ENCODE results near the gene MIPEP. TPM values are rescaled to one million over a fixed set of nuclear protein-coding genes. Genes with fewer than 3 reads are reported as not detected.

The MIPEP gene
- total RNA-seq, 4 donors from 2014 or later = 5.2 to 20.1 (median 17.8) TPM

DNA sequence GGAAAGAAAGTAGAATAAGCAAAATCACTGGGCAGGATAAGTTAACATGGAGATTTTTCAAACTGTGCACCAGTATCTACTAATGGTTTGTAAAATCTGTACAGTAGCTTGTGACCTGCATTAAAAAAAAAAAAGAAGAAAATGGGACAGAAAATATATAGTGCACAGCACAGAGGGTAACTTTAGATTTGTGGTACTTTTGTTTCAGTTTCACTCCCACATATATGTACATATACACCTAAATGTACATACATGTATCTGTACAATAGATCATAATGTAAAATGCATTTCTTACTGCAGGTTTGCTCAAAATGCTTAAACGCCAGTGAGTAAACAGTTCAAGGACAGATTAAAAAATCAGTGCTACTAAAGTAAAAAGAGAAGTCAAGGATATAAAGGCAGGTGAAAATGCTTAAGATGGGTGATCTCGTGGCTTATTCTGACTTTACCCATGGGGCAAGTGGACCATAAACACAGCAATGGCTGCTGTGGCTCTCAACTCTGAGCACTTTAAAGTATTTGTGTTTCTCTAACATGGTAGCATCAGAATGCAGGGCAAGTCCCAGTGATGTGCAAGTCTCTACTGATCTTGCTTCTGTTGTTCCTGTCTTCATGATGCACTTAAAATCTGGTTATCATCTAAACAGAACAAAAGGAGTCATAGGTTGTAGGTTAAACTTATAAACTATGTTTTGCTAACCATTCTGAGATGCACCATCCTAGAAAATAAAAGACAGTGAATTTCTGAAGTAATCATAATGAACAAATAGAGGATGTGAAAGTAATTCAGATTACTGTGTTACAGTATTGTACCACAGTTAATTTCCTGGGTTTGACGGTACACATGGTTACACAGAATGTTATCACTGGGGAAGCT lies 112.3 kb downstream of the MIPEP start:
- intact Hi-C loops (cut with DNase I; ENCODE audit: low total_unique reads) = no loop called here
- TF ChIP-seq, protein P1, sequence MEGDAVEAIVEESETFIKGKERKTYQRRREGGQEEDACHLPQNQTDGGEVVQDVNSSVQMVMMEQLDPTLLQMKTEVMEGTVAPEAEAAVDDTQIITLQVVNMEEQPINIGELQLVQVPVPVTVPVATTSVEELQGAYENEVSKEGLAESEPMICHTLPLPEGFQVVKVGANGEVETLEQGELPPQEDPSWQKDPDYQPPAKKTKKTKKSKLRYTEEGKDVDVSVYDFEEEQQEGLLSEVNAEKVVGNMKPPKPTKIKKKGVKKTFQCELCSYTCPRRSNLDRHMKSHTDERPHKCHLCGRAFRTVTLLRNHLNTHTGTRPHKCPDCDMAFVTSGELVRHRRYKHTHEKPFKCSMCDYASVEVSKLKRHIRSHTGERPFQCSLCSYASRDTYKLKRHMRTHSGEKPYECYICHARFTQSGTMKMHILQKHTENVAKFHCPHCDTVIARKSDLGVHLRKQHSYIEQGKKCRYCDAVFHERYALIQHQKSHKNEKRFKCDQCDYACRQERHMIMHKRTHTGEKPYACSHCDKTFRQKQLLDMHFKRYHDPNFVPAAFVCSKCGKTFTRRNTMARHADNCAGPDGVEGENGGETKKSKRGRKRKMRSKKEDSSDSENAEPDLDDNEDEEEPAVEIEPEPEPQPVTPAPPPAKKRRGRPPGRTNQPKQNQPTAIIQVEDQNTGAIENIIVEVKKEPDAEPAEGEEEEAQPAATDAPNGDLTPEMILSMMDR (IDR thresholded peaks at IDR 0.05) = no peak
- TF ChIP-seq POLR2A (IDR thresholded peaks at IDR 0.05) (no peak), EP300 (IDR thresholded peaks at IDR 0.05; ENCODE audit: low read depth) (no peak)
- peaks cover 0 to 9% (median 3%) of the 10 kb centered on the region in 4 donors for H3K4me1 ChIP-seq
- H3K4me3 ChIP-seq = no peak overlapping the region
- H3K27me3 ChIP-seq = no peaks in the 10 kb centered on the region
- no peak for DNase-seq
- in situ Hi-C loops (cut with MboI; ENCODE audit: low pct_ligation_motif_present in 1 of 4, low pct_unique_long_range_greater_than_20kb in 1 of 4, low sequenced_read_pairs in 3 of 4) = no loop called here
- H3K27ac ChIP-seq = no peak overlapping the region
- WGBS, 2 donors (ENCODE audit: low coverage in 1 of 2) = 69% methylated on average over 3 of the region's 3 CpGs
- H3K36me3 ChIP-seq = no peaks in the 10 kb centered on the region
- no peaks in the 10 kb centered on the region for H3K9me3 ChIP-seq

DNA sequence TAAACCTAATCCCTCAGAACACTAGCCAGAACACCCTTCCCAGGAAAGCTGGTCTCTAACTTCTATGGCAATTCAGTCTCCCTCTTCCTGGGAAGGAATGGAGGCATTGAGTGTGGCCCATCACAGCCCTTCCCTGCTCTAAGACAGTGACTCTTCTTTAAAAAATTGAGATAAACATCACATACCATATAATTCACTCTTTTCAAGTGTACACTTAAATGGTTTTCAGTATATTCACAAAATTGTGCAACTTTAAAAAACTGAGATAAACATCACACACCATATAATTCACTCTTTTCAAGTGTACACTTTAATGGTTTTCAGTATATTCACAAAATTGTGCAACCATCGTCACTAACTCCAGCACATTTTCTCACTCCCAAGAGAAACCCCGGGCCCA lies 116.5 kb downstream of the MIPEP start:
- no peak overlapping the region for H3K4me3 ChIP-seq
- DNase-seq = no peak
- intact Hi-C loops (cut with DNase I; ENCODE audit: low total_unique reads) = no loop called here
- H3K4me1 ChIP-seq = peaks cover 0 to 3% (median under 1%) of the 10 kb centered on the region in 4 donors
- TF ChIP-seq POLR2AphosphoS5 (IDR thresholded peaks at IDR 0.05) = no peak
- TF ChIP-seq, protein P1 (IDR thresholded peaks at IDR 0.05) = no peak
- TF ChIP-seq POLR2A (IDR thresholded peaks at IDR 0.05) = no peak
- no peak for TF ChIP-seq EP300 (IDR thresholded peaks at IDR 0.05; ENCODE audit: low read depth)
- no peaks in the 10 kb centered on the region for H3K9me3 ChIP-seq
- WGBS, 2 donors (ENCODE audit: low coverage in 1 of 2) = 49 to 50% methylated on average over 2 of the region's 2 CpGs
- in situ Hi-C loops (cut with MboI; ENCODE audit: low pct_ligation_motif_present in 1 of 4, low pct_unique_long_range_greater_than_20kb in 1 of 4, low sequenced_read_pairs in 3 of 4) = no loop called here
- no peaks in the 10 kb centered on the region for H3K36me3 ChIP-seq
- no peaks in the 10 kb centered on the region for H3K27me3 ChIP-seq
- H3K27ac ChIP-seq = no peak overlapping the region

DNA sequence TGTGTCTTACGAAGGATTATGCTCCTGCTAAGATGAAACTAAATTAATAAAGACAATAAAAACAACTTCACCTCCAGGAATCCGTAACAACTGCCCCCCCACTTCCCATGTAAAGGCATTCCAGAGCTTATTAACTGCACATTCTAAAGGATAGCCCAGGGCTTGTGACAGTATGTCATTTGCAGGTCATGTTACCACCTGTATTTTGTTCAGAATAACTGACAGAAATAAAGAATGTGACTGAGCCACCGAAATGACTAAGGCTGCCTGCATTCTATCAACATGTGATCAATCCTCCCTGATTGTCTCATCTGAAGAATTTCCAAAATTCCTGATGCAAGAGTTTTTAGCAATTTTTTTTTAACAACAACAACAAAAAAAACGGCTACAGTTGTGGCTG lies 117.2 kb downstream of the MIPEP start:
- Histone ChIP-seq H3K36me3 (no peaks in the 10 kb centered on the region), H3K27ac (no peak overlapping the region), H3K4me1 (no peaks in the 10 kb centered on the region), H3K9me3 (no peaks in the 10 kb centered on the region), H3K4me3 (no peak overlapping the region), H3K27me3 (no peaks in the 10 kb centered on the region)
- TF ChIP-seq EP300 (IDR thresholded peaks at IDR 0.05; ENCODE audit: low read depth) (no peak), POLR2A (IDR thresholded peaks at IDR 0.05) (no peak), POLR2AphosphoS5 (IDR thresholded peaks at IDR 0.05) (no peak)
- TF ChIP-seq, protein P1 (IDR thresholded peaks at IDR 0.05) = no peak
- 88 to 94% methylated on average over 4 of the region's 4 CpGs for WGBS, 2 donors (ENCODE audit: low coverage in 1 of 2)
- no peak for DNase-seq
- intact Hi-C loops (cut with DNase I; ENCODE audit: low total_unique reads) = no loop called here
- in situ Hi-C loops (cut with MboI; ENCODE audit: low pct_ligation_motif_present in 1 of 4, low pct_unique_long_range_greater_than_20kb in 1 of 4, low sequenced_read_pairs in 3 of 4) = no loop called here

DNA sequence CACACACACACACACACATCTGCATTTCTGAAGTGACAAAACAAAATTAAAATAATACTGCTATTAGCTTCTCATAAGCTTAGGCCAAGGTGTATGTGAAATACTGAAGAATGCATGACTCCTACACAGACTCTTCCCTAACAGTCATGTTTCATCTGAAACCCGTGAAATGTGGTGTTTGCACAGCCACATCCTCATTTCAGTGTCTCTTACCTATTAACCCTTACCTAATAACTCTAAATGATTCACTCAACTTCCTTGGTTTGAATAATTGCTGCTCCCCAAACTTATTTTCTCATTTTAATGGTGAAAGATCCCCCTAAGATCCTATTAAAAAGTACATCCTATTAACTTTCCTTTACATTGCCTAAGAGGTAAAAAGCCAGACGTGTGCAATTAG lies 117.6 kb downstream of the MIPEP start:
- no peaks in the 10 kb centered on the region for H3K4me1 ChIP-seq
- intact Hi-C loops (cut with DNase I; ENCODE audit: low total_unique reads) = no loop called here
- in situ Hi-C loops (cut with MboI; ENCODE audit: low pct_ligation_motif_present in 1 of 4, low pct_unique_long_range_greater_than_20kb in 1 of 4, low sequenced_read_pairs in 3 of 4) = no loop called here
- no peak for TF ChIP-seq POLR2AphosphoS5 (IDR thresholded peaks at IDR 0.05)
- TF ChIP-seq, protein P1 (IDR thresholded peaks at IDR 0.05) = no peak
- no peak for TF ChIP-seq POLR2A (IDR thresholded peaks at IDR 0.05)
- TF ChIP-seq EP300 (IDR thresholded peaks at IDR 0.05; ENCODE audit: low read depth) = no peak
- no peaks in the 10 kb centered on the region for H3K9me3 ChIP-seq
- no peak overlapping the region for H3K27ac ChIP-seq
- no peaks in the 10 kb centered on the region for H3K36me3 ChIP-seq
- no peak overlapping the region for H3K4me3 ChIP-seq
- DNase-seq = no peak
- 65 to 66% methylated on average over 2 of the region's 2 CpGs for WGBS, 2 donors (ENCODE audit: low coverage in 1 of 2)
- no peaks in the 10 kb centered on the region for H3K27me3 ChIP-seq

Data from transverse colon (tissue), 4 donors.